HCT116 (cell line): ENCODE data around the gene CAMK2D. TPM values are rescaled to one million over a fixed set of nuclear protein-coding genes. Genes with fewer than 3 reads are reported as not detected.

ENCODE experiments used
- CBX3 ChIP-seq: IDR thresholded peaks from 2 replicates; pipeline ENCODE4 v1.6.1; 2012; ENCODE audit warnings: low read depth
- CTCF ChIP-seq, 3 experiments: fragments of 200-600 bp in 1 of 3; sonication (generic) in 1 of 3; IDR thresholded peaks in 2 of 3; conservative IDR thresholded peaks in 1 of 3; 2 replicates each; pipeline ENCODE4 v1.5.1; 2012 to 2017; ENCODE audit warnings: low read depth in 2 of 3, low read length in 2 of 3, antibody characterized with exemption in 1 of 3, borderline replicate concordance in 1 of 3, control low read depth in 1 of 3, mild to moderate bottlenecking in 1 of 3, mixed read lengths in 1 of 3, mixed run types in 1 of 3, moderate library complexity in 1 of 3; ENCODE audit not compliant: insufficient read depth in 1 of 3
- EZH2phosphoT487 ChIP-seq: fragments of 200-600 bp; IDR thresholded peaks from 2 replicates; pipeline ENCODE4 v1.6.1; 2018; ENCODE audit warnings: antibody characterized with exemption, borderline replicate concordance
- FOSL1 ChIP-seq: IDR thresholded peaks from 2 replicates; pipeline ENCODE4 v1.6.1; 2012; ENCODE audit warnings: low read depth
- JUND ChIP-seq: IDR thresholded peaks from 2 replicates; pipeline ENCODE4 v1.6.1; 2012
- MAX ChIP-seq: IDR thresholded peaks from 2 replicates; pipeline ENCODE4 v1.6.1; 2012
- POLR2A ChIP-seq: IDR thresholded peaks from 2 replicates; pipeline ENCODE4 v1.7.0; 2011; ENCODE audit warnings: borderline replicate concordance; ENCODE audit not compliant: insufficient read depth, insufficient read length; ENCODE audit errors: extremely low read depth
- POLR2AphosphoS5 ChIP-seq: IDR thresholded peaks from 2 replicates; pipeline ENCODE4 v1.6.1; 2011; ENCODE audit warnings: mild to moderate bottlenecking, low read depth, low read length, moderate library complexity
- SIN3A ChIP-seq: IDR thresholded peaks from 2 replicates; pipeline ENCODE4 v1.6.1; 2012; ENCODE audit warnings: low read depth
- SP1 ChIP-seq: IDR thresholded peaks from 2 replicates; pipeline ENCODE4 v1.6.1; 2012; ENCODE audit warnings: low read depth
- SRF ChIP-seq: IDR thresholded peaks from 2 replicates; pipeline ENCODE4 v1.6.1; 2012; ENCODE audit warnings: low read depth
- total RNA-seq: library from RNA; stranded (reverse); gene quantifications from one replicate; pipeline ENCODE4 v1.2.1, GENCODE V29; 2021; ENCODE audit not compliant: unreplicated experiment

CAMK2D gene
- total RNA-seq, 1 experiment from 2014 or later, result 67.0 TPM

- TF ChIP-seq EZH2phosphoT487, result no peak
- peak; percentile 69; the same call in 1 of the 2 replicates for TF ChIP-seq MAX
- peak; percentile 53; the same call in 1 of the 2 replicates for TF ChIP-seq SP1
- TF ChIP-seq CBX3, result peak; percentile 94
- TF ChIP-seq POLR2A, result peak; percentile 94
- TF ChIP-seq SIN3A, result peak; percentile 71
- peak; percentile 35; the same call in 1 of the 2 replicates for TF ChIP-seq FOSL1
- no peak for TF ChIP-seq SRF
- TF ChIP-seq POLR2AphosphoS5, result peak; percentile 97
- TF ChIP-seq CTCF (IDR thresholded peaks at IDR 0.05 in 2 of 3, conservative IDR thresholded peaks at IDR 0.05 in 1 of 3; ENCODE audit: borderline replicate concordance in 1 of 3, insufficient read depth in 1 of 3, low read depth in 2 of 3, low read length in 2 of 3), result no peak
- peak; percentile 81 for TF ChIP-seq JUND
Measured at GRCh38 chr4:113762186-113763028, 869 bp upstream of the CAMK2D start (continued).
